Mesendoderm (in vitro differentiated cells): ENCODE data around the gene CACNG7.

Experiments
- DNase-seq: peaks from one replicate; pipeline ENCODE4 v3.0.0; 2013
- H2AK5ac ChIP-seq: 2 replicates; pipeline ENCODE4 v1.6.1; 2013; ENCODE audit warnings: low read length, inconsistent platforms
- H2BK120ac ChIP-seq: 2 replicates; pipeline ENCODE4 v1.6.1; 2013; ENCODE audit warnings: low read depth, mild to moderate bottlenecking, low read length, moderate library complexity, mixed read lengths
- H2BK15ac ChIP-seq: replicated peaks from 2 replicates; pipeline ENCODE4 v1.6.1; 2013; ENCODE audit warnings: low read depth, mild to moderate bottlenecking, moderate library complexity
- H2BK5ac ChIP-seq: 2 replicates; pipeline ENCODE4 v1.6.1; 2013; ENCODE audit warnings: low read length, inconsistent platforms
- H3K18ac ChIP-seq: 2 replicates; pipeline ENCODE4 v1.6.1; 2013; ENCODE audit warnings: mild to moderate bottlenecking, low read length, mixed read lengths
- H3K23ac ChIP-seq: one replicate; pipeline ENCODE4 v1.6.1; 2013; ENCODE audit warnings: low read length
- H3K27ac ChIP-seq: 2 replicates; pipeline ENCODE4 v1.5.1; 2013; ENCODE audit warnings: low read depth, mild to moderate bottlenecking, inconsistent platforms, low read length, moderate library complexity
- H3K27me3 ChIP-seq: 2 replicates; pipeline ENCODE4 v1.6.1; 2013; ENCODE audit warnings: low read length, control low read depth, mild to moderate bottlenecking, inconsistent platforms; ENCODE audit not compliant: insufficient read depth, poor library complexity
- H3K36me3 ChIP-seq: 2 replicates; pipeline ENCODE4 v1.6.1; 2013; ENCODE audit warnings: low read length, inconsistent platforms; ENCODE audit not compliant: control insufficient read depth, insufficient read depth
- H3K4ac ChIP-seq: one replicate; pipeline ENCODE4 v1.6.1; 2013; ENCODE audit warnings: low read depth, mild to moderate bottlenecking, low read length, moderate library complexity
- H3K4me1 ChIP-seq: 2 replicates; pipeline ENCODE4 v1.6.1; 2013; ENCODE audit warnings: low read depth, low read length, inconsistent platforms; ENCODE audit not compliant: control insufficient read depth
- H3K4me2 ChIP-seq: 2 replicates; pipeline ENCODE4 v1.6.1; 2013; ENCODE audit warnings: low read length
- H3K4me3 ChIP-seq: 2 replicates; pipeline ENCODE4 v1.5.1; 2013; ENCODE audit warnings: mild to moderate bottlenecking, low read length
- H3K56ac ChIP-seq: one replicate; pipeline ENCODE4 v1.6.1; 2013; ENCODE audit warnings: low read length
- H3K79me1 ChIP-seq: 2 replicates; pipeline ENCODE4 v1.6.1; 2013; ENCODE audit warnings: low read length, inconsistent platforms
- H3K79me2 ChIP-seq: 2 replicates; pipeline ENCODE4 v1.6.1; 2013; ENCODE audit warnings: mild to moderate bottlenecking, low read length; ENCODE audit not compliant: control insufficient read depth, insufficient read depth
- H3K9ac ChIP-seq: 2 replicates; pipeline ENCODE4 v1.6.1; 2013; ENCODE audit warnings: low read length, inconsistent platforms
- H4K5ac ChIP-seq: one replicate; pipeline ENCODE4 v1.6.1; 2013; ENCODE audit warnings: low read length
- H4K8ac ChIP-seq: one replicate; pipeline ENCODE4 v1.6.1; 2013; ENCODE audit warnings: low read depth, mild to moderate bottlenecking, control low read depth, low read length, moderate library complexity
- WGBS: extraction: QIAGEN DNeasy Blood & Tissue Kit; methylation state at CpG from one replicate; pipeline ENCODE4 v1.1.7; 2013; ENCODE audit warnings: low lambda C conversion rate, missing lambda C conversion rate; ENCODE audit not compliant: insufficient coverage; ENCODE audit errors: extremely low coverage; 5-methylcytosine and 5-hydroxymethylcytosine counted together

CACNG7 gene

DNA sequence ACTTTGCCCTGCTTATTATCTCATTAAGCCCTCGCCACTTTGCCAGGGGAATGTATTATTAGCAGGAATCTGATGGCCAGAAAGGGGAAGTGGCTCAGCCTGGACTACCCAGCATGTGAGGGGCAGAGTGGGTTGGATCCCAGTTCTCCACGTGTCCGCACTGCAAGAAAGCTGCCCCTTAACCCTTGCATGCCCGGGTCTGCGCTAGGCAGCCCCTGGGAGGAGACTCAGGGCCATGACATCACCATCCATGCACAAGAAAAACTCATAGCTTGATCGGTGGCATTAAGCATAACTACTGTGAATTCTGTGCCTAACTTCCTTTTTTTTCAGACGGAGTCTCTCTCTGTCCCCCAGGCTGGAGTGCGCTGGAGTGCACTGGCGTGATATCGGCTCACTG lies 62.6 kb downstream of the CACNG7 start:
- no peak overlapping the region for H4K5ac ChIP-seq
- no peak overlapping the region for H3K27ac ChIP-seq
- H3K4me1 ChIP-seq = no peaks in the 10 kb centered on the region
- H2BK120ac ChIP-seq = no peak overlapping the region
- no peak overlapping the region for H2AK5ac ChIP-seq
- H3K36me3 ChIP-seq = no peaks in the 10 kb centered on the region
- H3K18ac ChIP-seq = no peak overlapping the region
- no peaks in the 10 kb centered on the region for H3K79me2 ChIP-seq
- no peak overlapping the region for H3K4me2 ChIP-seq
- no peak overlapping the region for H3K9ac ChIP-seq
- no peak overlapping the region for H3K23ac ChIP-seq
- no peak overlapping the region for H2BK15ac ChIP-seq
- H4K8ac ChIP-seq = no peak overlapping the region
- no peak for DNase-seq
- no CpG with 5 or more reads among the region's 10 CpGs for WGBS
- no peak overlapping the region for H3K4me3 ChIP-seq
- H3K27me3 ChIP-seq = no peaks in the 10 kb centered on the region
- no peaks in the 10 kb centered on the region for H3K79me1 ChIP-seq
- H2BK5ac ChIP-seq = no peak overlapping the region
- no peak overlapping the region for H3K56ac ChIP-seq
- H3K4ac ChIP-seq = no peak overlapping the region

- DNase-seq = peak; percentile 97
- Histone ChIP-seq H2BK5ac (no peak overlapping the region), H3K79me1 (no peaks in the 10 kb centered on the region), H3K27ac (no peak overlapping the region), H3K4ac (no peak overlapping the region), H3K18ac (no peak overlapping the region), H4K8ac (no peak overlapping the region), H3K4me2 (peak overlapping the region; percentile 88), H2AK5ac (no peak overlapping the region), H3K79me2 (no peaks in the 10 kb centered on the region), H3K27me3 (no peaks in the 10 kb centered on the region), H3K9ac (peak overlapping the region; percentile 72), H3K56ac (peak overlapping the region; percentile 88), H3K4me3 (peak overlapping the region; percentile 1), H4K5ac (no peak overlapping the region), H2BK15ac (no peak overlapping the region), H3K36me3 (no peaks in the 10 kb centered on the region), H3K4me1 (peaks cover 6% of the 10 kb centered on the region), H2BK120ac (no peak overlapping the region), H3K23ac (no peak overlapping the region)
- no CpG with 5 or more reads among the region's 9 CpGs for WGBS
Observed at GRCh38 chr19:53977429-53977990, 68.4 kb downstream of the CACNG7 start.

DNA sequence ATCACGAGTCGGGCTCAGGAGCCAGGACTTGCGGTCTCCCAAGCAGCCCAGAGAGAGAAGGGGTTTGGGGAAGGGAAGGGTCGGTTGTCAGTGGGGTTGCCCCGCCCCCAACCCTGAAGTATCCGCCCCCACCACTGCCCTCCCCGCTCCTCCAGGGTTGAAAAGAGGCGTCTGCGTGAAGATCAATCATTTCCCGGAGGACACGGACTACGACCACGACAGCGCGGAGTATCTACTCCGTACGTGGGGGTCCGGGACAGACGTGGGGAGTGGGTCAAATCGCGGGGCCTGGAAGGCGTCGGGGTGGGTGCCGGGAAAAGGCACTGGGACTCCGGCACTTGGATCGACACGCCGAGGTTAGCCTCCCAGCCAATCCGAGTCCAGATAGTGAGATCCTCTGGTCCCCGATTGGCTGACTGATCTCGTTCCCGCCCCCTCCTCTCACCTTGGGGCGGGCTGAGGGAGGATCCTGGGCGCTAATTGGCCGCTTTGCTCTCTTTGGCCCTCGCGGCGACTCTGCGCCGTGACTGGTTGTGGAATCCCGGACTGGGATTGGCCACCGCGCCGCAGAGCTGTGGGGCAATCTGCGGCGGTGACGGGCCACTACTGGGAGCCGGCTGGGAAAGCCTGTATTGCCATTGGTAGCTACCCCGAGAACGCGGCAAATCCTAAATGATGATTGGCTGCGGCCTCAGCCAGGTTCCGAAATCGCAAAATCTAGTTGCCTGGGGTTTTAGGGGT lies 69.1 kb downstream of the CACNG7 start:
- Histone ChIP-seq H3K27me3 (no peaks in the 10 kb centered on the region), H3K36me3 (no peaks in the 10 kb centered on the region), H2AK5ac (no peak overlapping the region), H3K4me3 (peak overlapping the region; percentile 59), H2BK5ac (no peak overlapping the region), H3K18ac (no peak overlapping the region), H3K79me2 (no peaks in the 10 kb centered on the region), H3K23ac (no peak overlapping the region), H3K79me1 (no peaks in the 10 kb centered on the region), H2BK120ac (no peak overlapping the region), H3K27ac (no peak overlapping the region), H4K5ac (no peak overlapping the region), H2BK15ac (no peak overlapping the region), H4K8ac (no peak overlapping the region), H3K9ac (peak overlapping the region; percentile 72), H3K4me2 (peak overlapping the region; percentile 88), H3K4ac (no peak overlapping the region), H3K56ac (peak overlapping the region; percentile 88), H3K4me1 (peaks cover 6% of the 10 kb centered on the region)
- no CpG with 5 or more reads among the region's 54 CpGs for WGBS
- DNase-seq = peak; percentile 100

DNA sequence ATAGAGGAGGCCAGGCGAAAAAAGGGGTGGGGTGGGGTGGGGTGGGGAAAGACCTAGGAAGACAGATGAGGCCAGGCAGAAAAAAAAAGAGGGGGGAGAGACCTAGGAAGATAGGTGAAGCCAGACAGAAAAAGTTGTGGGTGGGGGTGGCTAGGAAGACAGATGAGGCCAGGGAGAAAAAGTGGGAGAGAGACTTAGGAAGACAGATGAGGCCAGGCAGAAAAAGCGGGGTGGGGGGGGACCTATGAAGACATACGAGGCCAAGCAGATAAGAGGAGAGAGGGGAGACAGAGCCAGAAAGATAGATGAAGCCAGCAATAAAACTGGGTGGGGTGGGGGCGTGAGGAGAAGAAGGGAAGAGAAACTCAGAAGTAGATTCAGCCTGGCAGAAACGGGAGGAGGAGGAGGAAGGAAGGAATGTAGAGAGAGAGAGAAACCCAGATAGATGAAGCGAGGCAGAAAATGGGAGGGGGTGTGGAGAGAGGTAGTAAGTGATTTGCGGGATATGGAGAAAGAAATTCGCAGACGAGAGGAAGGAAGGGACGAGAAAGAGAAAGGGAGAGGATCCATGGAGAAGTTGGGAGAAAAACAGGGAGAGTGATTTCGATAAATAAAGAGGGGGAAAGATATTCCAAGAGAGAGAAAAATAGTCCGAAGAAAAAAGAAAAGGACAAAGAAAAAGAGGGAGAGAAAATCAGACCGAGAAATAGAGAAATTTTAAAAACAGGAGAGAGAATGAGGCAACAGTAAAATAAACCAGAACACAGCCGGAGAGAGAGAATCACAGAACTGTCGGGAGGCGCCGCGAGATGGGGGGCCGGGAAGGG lies 70.1 kb downstream of the CACNG7 start:
- Histone ChIP-seq H3K4me1 (peaks cover 6% of the 10 kb centered on the region), H2BK15ac (no peak overlapping the region), H3K4me3 (peak overlapping the region; percentile 66), H2BK120ac (no peak overlapping the region), H3K36me3 (no peaks in the 10 kb centered on the region), H3K27me3 (no peaks in the 10 kb centered on the region), H4K5ac (no peak overlapping the region), H3K56ac (peak overlapping the region; percentile 85), H3K23ac (no peak overlapping the region), H3K4ac (peak overlapping the region; percentile 21), H3K27ac (no peak overlapping the region), H3K79me1 (no peaks in the 10 kb centered on the region), H2BK5ac (no peak overlapping the region), H4K8ac (no peak overlapping the region), H3K18ac (peak overlapping the region; percentile 44), H3K9ac (peak overlapping the region; percentile 80), H3K4me2 (peak overlapping the region; percentile 87), H2AK5ac (no peak overlapping the region), H3K79me2 (no peaks in the 10 kb centered on the region)
- DNase-seq = peak; percentile 49
- 100% methylated on average over 5 of the region's 19 CpGs for WGBS

GRCh38 chr19:53980539-53981375 lies 71.7 kb downstream of the CACNG7 start:
- H3K79me1 ChIP-seq = no peaks in the 10 kb centered on the region
- H2BK120ac ChIP-seq = no peak overlapping the region
- WGBS = no CpG with 5 or more reads among the region's 20 CpGs
- H4K5ac ChIP-seq = no peak overlapping the region
- H3K36me3 ChIP-seq = no peaks in the 10 kb centered on the region
- H3K18ac ChIP-seq = peak overlapping the region; percentile 24
- DNase-seq = peak; percentile 96
- no peak overlapping the region for H3K23ac ChIP-seq
- peak overlapping the region; percentile 64 for H3K9ac ChIP-seq
- H3K4me3 ChIP-seq = peak overlapping the region; percentile 10
- H3K4ac ChIP-seq = no peak overlapping the region
- no peak overlapping the region for H2BK15ac ChIP-seq
- H3K4me1 ChIP-seq = peaks cover 6% of the 10 kb centered on the region
- no peak overlapping the region for H4K8ac ChIP-seq
- H2AK5ac ChIP-seq = no peak overlapping the region
- peak overlapping the region; percentile 59 for H3K4me2 ChIP-seq
- H3K56ac ChIP-seq = peak overlapping the region; percentile 96
- peak overlapping the region; percentile 8 for H2BK5ac ChIP-seq
- peak overlapping the region; percentile 42 for H3K27ac ChIP-seq
- H3K27me3 ChIP-seq = no peaks in the 10 kb centered on the region
- no peaks in the 10 kb centered on the region for H3K79me2 ChIP-seq
